Activated CD4-positive, CD25-positive, alpha-beta regulatory T cell (primary cell): ENCODE measurements around the gene SNRPD2.
"Not testable (repeated sequence)": the region's sequence is repeated elsewhere in the genome, so short reads cannot be mapped to it uniquely, and the experiment has no call there.

Experiments
- DNase-seq, 4 experiments: peaks; one replicate each; lab custom pipeline; 2025; lab: John Stamatoyannopoulos, UW

SNRPD2 gene

GRCh38 chr19:45691516-45692186, at the start of gene SNRPD2:
Gene SNRPD2, minus strand, starts transcription at chr19:45691953. Its CDS starts 65 bp downstream, at chr19:45691888.
- DNase-seq: peak; percentile 81 to 88 (median 85)

- no peak for DNase-seq
Observed at GRCh38 chr19:45739498-45740439, 48.0 kb upstream of the SNRPD2 start.

DNA sequence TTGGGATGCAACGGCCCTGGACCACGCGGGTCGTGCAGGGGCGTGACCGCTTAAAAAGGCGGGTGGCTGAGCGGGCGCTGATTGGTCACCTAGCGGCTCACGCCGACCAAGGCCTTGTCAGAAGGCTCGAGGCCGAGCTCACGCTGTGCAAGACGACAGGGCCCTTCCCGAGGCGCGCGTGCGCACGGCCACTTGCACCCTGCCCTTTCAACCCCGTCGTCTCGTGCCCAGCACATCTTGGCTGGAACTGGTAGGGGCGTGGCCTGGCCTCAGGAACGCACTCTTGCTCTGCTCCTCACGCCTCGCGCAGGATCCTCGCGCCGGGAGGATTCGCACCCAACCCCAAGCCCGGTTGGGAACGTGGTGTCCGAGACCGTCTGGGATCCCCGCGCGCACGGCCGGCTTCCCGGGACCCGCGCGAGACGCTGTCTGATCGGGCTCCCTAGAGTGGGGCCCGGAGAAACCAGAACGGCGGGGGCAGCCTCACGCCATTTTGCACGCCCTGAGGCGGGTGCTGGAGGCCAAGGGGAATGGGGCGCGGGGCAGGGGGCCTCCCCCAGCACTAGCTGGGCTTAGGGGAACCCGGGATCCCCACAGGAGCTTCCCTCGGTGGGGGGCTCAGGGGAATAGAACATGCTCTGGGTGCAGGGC, 41.5 kb upstream of the SNRPD2 start, which contains the start of gene MEIOSIN:
Gene MEIOSIN (plus strand): TSS at position 280 of the 651 bp plus-strand sequence. CDS start 1,938 bp downstream, outside the sequence.
- DNase-seq: no peak

GRCh38 chr19:45730368-45731288, 38.9 kb upstream of the SNRPD2 start, which contains the start of gene FBXO46:
Gene FBXO46, minus strand, starts transcription at chr19:45730896. Its CDS starts 17,401 bp downstream, at chr19:45713495.
- DNase-seq: peak; percentile 79 to 87 (median 84)

DNA sequence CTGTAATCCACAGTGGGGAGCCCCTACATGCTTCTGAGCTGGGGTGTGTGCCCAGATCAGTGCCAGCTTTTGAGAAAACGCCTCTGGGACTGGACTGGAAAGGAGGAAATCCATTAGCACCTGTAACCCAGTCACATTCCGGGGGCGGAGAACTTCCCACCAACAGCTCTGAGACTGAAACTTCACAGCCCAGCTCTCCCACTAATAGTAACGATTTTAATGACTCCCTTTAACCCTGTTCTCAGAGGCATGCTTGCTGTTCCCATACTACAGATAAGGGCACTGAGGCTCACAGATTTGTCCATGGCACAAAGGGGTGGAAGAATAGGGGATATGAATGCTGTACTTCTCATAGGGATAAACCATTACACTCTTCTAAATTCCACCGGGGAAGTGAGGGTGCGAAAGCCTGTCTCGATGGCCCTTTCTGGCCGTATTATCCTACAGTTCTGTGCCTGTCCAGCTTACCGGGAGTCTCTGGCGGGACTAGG, 38.1 kb upstream of the SNRPD2 start:
- DNase-seq: no peak

- DNase-seq: not testable (repeated sequence)
Observed at GRCh38 chr19:45728683-45729082, 36.9 kb upstream of the SNRPD2 start.

DNA sequence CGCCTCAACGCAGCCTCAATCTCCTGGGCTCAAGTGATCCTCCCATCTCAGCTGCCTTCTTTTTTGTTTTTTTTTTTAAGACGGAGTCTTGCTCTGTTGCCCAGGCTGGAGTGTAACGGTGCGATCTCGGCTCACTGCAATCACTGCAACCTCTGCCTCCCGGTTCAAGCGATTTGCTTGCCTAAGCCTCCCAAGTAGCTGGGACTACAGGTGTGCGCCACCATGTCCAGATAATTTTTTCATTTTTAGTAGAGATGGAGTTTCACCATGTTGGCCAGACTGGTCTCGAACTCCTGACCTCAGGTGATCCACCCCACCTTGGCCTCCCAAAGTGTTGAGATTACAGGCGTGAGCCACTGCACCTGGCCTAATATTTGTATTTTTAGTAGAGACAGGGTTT, 28.3 kb upstream of the SNRPD2 start:
- DNase-seq: not testable (repeated sequence)

DNA sequence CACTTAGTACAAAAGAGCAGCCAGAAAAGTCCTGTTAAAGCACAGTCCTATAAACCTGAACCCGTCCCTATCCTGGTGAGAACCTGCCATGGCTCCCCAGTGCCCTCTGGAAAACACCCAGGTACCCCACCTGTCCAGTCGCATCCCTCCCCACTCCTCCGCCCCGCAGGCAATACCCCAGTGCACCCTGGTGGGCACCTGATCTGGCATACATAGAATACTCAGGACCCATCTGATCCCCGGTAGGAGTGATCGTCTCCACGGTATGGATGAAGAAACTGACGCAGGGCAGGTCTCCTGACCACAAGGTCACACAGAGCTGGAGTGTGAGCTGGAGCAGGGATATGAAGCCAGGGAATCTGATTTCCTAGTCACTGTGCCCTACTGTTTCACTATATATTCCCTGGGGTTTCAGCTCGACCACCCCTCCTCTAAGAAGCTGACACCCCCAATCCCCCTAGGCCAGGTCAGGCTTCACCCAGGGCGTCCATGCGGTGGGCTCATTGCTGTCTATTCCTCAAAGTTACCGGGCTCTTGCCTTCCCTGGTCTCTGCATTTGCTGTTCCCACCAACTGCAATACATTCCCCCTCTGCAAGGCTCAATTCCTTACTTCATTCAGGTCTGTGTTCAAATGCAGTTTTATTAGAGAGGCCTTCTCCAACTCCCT, 26.4 kb upstream of the SNRPD2 start:
- DNase-seq: no peak

DNA sequence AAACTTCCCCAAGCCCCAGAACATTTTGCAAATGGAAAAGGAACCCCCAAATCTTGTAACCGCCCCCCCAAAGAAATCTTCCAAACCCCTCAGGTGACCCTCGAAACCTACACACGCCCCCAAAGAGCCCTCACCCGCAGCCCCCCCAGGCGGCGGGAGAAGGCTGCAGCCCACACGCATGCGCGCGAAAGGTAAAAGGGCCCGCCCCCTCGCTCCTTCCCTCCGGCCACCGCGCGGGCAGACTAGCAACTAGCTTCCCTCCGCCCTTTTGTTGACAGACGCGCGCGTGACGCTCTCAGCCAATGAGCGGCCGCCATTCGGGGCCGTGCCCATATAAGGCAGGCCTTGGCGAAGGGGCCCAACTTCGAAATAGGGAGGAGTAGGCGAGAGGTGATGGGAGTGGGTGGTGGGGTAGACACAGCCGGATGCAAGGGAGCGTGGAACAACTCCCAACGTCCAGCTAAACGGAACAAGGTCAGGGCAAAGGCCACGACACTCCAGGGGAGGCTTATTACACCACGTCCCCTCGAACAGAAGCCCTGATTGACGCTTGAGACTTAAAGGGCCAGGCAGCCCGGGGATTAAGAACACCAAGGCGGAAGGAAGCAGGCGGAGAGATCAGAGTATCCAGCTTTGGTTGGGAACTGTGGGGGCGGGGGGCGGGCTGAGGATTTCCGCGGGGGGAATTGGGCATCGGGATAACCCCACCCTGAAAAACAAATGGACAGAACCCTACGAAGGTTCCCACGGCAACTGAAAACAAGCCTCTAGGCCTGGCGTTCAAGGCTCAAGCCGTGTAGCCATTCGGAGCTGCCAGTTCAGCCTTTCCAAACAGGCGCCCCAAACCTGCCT, 25.6 kb upstream of the SNRPD2 start:
- DNase-seq: peak; percentile 90 to 96 (median 93)

DNA sequence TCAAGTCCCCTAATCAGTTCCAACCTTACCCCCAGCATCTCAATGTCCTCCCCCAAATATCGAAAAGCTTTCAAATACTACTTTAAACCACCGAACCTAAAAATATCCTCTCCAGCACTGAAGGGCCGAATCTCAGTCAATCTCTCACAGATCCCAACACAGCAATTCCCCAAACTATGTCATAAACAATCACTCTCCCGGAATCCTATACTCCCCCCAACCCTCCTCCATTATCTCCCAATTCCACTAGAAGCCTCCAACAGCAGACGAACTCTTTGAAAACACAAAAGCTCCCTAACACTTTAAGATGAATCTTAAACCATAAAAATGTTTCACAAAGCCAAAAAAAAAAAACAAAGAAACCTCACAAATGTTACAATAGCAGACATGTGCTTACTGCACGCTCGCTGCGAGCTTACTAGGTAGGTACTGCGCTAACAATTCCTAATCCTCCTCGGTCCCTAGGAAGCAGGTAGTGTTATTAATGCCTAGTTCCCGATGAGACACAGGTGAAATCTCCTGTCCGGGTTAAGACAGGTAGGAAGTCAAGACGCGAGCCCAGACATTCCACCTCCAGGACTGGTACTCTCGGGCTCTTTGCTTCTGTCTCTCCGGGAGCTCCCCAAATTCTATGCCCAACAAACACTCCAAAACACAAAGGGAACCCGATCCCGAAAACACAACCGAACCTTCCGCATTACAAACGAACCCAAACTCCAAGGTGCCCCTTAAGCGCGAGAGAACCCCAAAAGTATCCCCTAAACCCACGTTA, 24.8 kb upstream of the SNRPD2 start:
- no peak for DNase-seq

DNA sequence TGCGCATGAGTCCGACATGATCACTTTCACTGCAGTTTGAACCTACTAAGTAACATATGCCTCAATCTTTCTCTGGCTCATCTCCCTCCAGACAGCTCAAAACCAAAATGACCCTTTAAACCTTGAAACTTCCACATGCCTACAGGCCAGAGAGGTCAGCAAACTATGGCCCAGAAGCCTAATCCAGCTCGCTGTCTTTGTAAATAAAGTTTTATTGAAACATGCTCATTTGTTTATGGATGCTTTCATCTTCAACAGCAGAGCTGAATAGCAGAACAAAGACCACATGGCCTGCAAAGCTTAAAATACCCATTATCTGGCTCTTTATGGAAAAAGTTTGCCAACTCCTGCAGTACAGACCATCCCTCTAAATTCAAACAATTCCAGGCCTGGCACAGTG, 23.4 kb upstream of the SNRPD2 start:
- DNase-seq: no peak

- DNase-seq: no peak
Observed at GRCh38 chr19:45713141-45713540, 21.4 kb upstream of the SNRPD2 start.

DNA sequence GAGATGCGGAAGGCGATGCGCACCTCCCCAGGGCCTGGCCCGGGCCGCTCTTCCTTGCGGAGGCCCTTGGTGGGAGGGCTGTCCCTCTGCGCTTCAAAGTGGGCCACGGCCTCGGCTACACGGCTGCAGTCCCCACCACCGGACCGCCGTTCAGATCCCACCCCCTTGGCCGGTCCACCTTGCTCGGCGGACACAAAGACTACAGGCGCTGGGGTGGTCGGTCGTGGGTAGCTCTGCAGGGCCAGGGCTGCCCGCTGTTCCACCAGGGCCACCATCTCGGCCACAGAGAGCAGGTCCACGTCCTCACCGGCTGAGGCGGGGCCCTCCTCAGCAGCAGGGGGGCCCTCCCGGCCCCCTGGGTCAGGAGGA, 20.9 kb upstream of the SNRPD2 start:
- no peak for DNase-seq

DNA sequence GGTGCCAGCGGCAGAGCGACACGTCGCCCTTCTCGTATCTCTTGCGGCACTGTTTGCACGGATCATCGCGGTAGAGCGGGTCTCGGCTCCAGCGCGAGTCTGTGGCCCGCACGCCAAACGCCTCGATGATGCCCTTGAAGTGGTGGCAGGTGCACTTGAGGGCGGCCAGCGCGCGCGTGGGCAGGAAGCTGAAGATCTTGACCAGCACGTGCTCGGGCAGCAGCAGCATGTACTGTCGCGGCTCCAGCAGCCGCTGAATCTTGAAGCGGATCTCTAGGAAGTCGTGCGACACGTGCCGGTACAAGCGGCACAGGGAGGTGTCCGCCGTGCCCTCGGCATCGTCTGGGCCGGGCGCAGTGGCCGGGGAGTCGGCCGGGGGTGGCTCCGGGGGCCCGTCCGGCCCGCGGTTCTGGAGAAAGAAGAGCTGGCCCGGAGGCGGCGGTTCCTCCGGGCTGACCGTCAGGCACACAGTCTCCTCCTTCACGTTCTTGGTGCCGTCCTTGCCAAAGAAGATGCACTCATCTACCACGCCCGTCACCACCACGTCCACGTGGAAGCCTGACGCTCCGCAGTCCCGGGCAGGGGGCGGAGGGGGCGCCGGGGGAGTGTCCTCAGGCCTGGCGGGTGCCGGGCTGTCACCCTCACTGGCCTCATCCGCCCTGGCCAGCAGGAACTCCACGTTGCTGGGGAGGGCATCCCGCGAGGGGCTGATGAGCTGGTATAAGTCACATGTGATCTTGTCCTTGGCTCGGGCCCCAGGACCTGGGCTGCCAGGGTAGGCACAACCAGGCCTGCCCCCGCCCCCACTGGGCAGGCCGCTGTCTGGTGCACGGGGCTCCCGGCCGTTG, 20.3 kb upstream of the SNRPD2 start:
- DNase-seq: no peak

DNA sequence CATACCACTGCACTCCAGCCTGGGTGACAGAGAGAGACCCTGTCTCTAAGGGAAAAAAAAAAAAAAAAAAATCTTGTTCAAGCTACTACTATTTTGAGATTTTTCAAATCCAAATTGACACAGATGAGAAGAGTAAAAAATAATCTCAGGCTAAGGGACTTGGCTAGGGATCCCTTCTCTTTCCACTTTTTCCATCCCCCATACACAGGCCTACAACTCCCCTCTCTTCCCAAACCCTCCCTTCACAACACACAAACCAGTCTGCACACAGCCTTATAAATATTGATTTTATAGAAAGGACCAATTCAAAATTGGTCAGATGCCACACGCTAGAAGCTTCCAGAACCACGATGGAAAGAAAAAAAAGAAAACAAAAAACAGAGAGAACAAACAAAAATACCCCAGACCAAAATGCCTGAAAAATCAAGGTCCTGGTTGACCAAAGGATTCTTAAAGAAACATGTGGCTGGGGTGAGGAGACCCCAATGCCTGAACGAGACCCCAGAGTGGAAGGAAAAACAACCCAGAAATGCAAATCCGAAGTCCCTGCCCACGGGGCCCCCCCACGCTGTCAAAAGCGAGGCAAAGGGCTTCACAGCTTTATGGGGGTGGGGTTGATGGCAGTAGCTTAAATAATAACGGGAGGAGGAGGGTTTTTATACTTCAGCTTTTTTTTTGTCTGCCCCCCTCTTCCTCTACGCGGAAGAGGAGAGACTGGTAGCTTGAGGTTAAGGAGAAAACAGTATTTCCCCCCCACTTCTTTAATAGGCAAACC, 18.8 kb upstream of the SNRPD2 start:
- no peak for DNase-seq

DNA sequence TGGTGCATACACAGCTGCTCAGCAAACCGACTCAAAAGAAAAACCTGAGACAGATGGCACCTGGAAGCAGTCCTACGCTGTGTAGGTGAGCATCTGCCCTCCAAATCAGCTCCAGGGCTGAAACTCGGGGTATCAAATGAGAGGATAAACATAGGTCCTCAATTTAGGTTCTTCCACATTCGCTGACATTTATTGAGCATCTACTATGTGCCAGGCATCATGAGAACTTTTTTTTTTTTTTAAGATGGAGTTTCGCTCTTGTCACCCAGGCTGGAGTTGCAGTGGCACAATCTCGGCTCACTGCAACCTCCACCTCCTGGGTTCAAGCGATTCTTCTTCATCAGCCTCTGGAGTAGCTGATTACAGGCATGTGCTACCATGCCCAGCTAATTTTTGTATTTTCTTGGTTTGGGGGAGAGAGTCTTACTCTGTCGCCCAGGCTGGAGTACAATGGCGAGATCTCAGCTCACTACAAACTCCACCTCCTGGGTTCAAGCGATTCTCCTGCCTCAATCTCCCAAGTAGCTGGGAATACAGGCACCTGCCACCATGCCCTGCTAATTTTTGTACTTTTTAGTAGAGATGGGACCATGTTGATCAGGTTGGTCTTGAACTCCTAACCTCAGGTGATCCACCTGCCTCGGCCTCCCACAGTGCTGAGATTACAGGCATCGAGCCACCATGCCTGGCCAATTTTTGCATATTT, 14.1 kb upstream of the SNRPD2 start:
- no peak for DNase-seq
